Measurements from ENCODE around the gene GPHN. TPM values are rescaled to one million over a fixed set of nuclear protein-coding genes. Genes with fewer than 3 reads are reported as not detected.
"Not testable (repeated sequence)": the region's sequence is repeated elsewhere in the genome, so short reads cannot be mapped to it uniquely, and the experiment has no call there.

GPHN gene
- total RNA-seq, 2 experiments from 2014 or later = 10.0 to 10.7 TPM

DNA sequence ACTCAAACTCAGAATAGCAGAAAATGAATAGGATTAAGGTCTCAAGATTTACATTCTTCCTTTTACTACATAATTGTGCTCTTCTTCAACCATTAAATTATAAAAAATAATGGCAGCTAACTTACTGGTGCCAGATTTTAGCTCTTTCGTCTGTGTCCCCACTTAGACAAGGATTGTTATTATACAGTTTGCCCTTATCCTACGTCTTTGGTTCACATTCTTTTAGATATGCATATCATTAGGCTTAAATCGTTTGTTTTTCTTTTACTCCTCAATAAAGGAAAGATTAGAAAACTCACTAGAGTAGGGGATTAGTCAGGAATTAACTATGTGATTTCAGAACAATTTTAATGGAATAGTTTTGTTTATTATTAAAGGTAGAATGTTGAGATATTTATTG, 551.6 kb downstream of the GPHN start:
- Histone ChIP-seq H3K36me3 (ENCODE audit: insufficient read depth, low read length) (no peaks in the 10 kb centered on the region), H3K27ac (ENCODE audit: low read depth in 1 of 2, low read length in 2 of 2) (no peak overlapping the region), H3K4me3 (ENCODE audit: low read length) (no peak overlapping the region), H3K27me3 (ENCODE audit: control insufficient read depth in 1 of 2, insufficient read depth in 2 of 2, low read length in 2 of 2) (no peaks in the 10 kb centered on the region), H3K9me3 (ENCODE audit: control insufficient read depth in 1 of 2, insufficient read depth in 1 of 2, low read length in 2 of 2) (peaks cover 0 to 8% of the 10 kb centered on the region in 2 experiments), H3K4me1 (ENCODE audit: insufficient read depth, low read length) (no peaks in the 10 kb centered on the region)
- no peak for DNase-seq
- Mint-ChIP-seq H3K27ac (no peak overlapping the region), H3K36me3 (ENCODE audit: low read depth) (peaks cover 42% of the 10 kb centered on the region), H3K4me1 (ENCODE audit: low read depth) (no peaks in the 10 kb centered on the region), H3K4me3 (no peak overlapping the region), H3K27me3 (no peaks in the 10 kb centered on the region), H3K9me3 (peaks cover 2% of the 10 kb centered on the region)
- ChIA-PET POLR2A (no interaction called here), CTCF (no interaction called here)
- no peak for TF ChIP-seq CTCF (IDR thresholded peaks at IDR 0.05)
- no peak for ATAC-seq (ENCODE audit: poor library complexity)
- intact Hi-C loops (cut with DNase I, micrococcal nuclease) = no loop called here

GRCh38 chr14:67060546-67060945, 552.6 kb downstream of the GPHN start:
- H3K36me3 Mint-ChIP-seq (ENCODE audit: low read depth) = peaks cover 51% of the 10 kb centered on the region

GRCh38 chr14:67067070-67067814, 559.3 kb downstream of the GPHN start:
- peaks cover 10% of the 10 kb centered on the region for H3K4me1 ChIP-seq (ENCODE audit: insufficient read depth, low read length)
- H3K36me3 ChIP-seq (ENCODE audit: insufficient read depth, low read length); H3K27ac Mint-ChIP-seq; CTCF ChIA-PET; H3K27me3 Mint-ChIP-seq; H3K27ac ChIP-seq (ENCODE audit: low read depth in 1 of 2, low read length in 2 of 2); H3K4me3 ChIP-seq (ENCODE audit: low read length); POLR2A ChIA-PET; ATAC-seq (ENCODE audit: poor library complexity); H3K9me3 Mint-ChIP-seq; intact Hi-C loops (cut with DNase I, micrococcal nuclease); H3K9me3 ChIP-seq (ENCODE audit: control insufficient read depth in 1 of 2, insufficient read depth in 1 of 2, low read length in 2 of 2); H3K27me3 ChIP-seq (ENCODE audit: control insufficient read depth in 1 of 2, insufficient read depth in 2 of 2, low read length in 2 of 2); H3K4me3 Mint-ChIP-seq: not testable (repeated sequence)
- peak in 6 of 14 experiments; percentile 2 to 54 (median 5) for DNase-seq
- H3K4me1 Mint-ChIP-seq (ENCODE audit: low read depth) = peaks cover 17% of the 10 kb centered on the region
- peaks cover 50% of the 10 kb centered on the region for H3K36me3 Mint-ChIP-seq (ENCODE audit: low read depth)

More at GRCh38 chr14:67060546-67060945, 552.6 kb downstream of the GPHN start:
- H3K9me3 Mint-ChIP-seq = peaks cover 2% of the 10 kb centered on the region
- H3K27ac ChIP-seq (ENCODE audit: low read depth in 1 of 2, low read length in 2 of 2) = no peak overlapping the region
- DNase-seq (no peak), ATAC-seq (ENCODE audit: poor library complexity) (no peak)
- CTCF ChIA-PET = no interaction called here
- intact Hi-C loops (cut with DNase I, micrococcal nuclease) = no loop called here
- no peak overlapping the region for H3K4me3 Mint-ChIP-seq
- H3K4me1 ChIP-seq (ENCODE audit: insufficient read depth, low read length) = no peaks in the 10 kb centered on the region
- H3K36me3 ChIP-seq (ENCODE audit: insufficient read depth, low read length) = no peaks in the 10 kb centered on the region
- H3K27ac Mint-ChIP-seq = no peak overlapping the region
- H3K4me3 ChIP-seq (ENCODE audit: low read length) = no peak overlapping the region
- peaks cover 0 to 8% of the 10 kb centered on the region in 2 experiments for H3K9me3 ChIP-seq (ENCODE audit: control insufficient read depth in 1 of 2, insufficient read depth in 1 of 2, low read length in 2 of 2)
- no peak for TF ChIP-seq CTCF (IDR thresholded peaks at IDR 0.05)
- no peaks in the 10 kb centered on the region for H3K27me3 Mint-ChIP-seq
- POLR2A ChIA-PET = no interaction called here
- H3K27me3 ChIP-seq (ENCODE audit: control insufficient read depth in 1 of 2, insufficient read depth in 2 of 2, low read length in 2 of 2) = no peaks in the 10 kb centered on the region
- peaks cover under 1% of the 10 kb centered on the region for H3K4me1 Mint-ChIP-seq (ENCODE audit: low read depth)

GRCh38 chr14:67068251-67068650, 560.3 kb downstream of the GPHN start:
- DNase-seq = no peak
- Histone ChIP-seq H3K9me3 (ENCODE audit: control insufficient read depth in 1 of 2, insufficient read depth in 1 of 2, low read length in 2 of 2) (peaks cover 0 to 7% of the 10 kb centered on the region in 2 experiments), H3K27me3 (ENCODE audit: control insufficient read depth in 1 of 2, insufficient read depth in 2 of 2, low read length in 2 of 2) (no peaks in the 10 kb centered on the region), H3K27ac (ENCODE audit: low read depth in 1 of 2, low read length in 2 of 2) (no peak overlapping the region), H3K4me3 (ENCODE audit: low read length) (no peak overlapping the region), H3K36me3 (ENCODE audit: insufficient read depth, low read length) (no peaks in the 10 kb centered on the region), H3K4me1 (ENCODE audit: insufficient read depth, low read length) (peaks cover 10% of the 10 kb centered on the region)
- Mint-ChIP-seq H3K27me3 (no peaks in the 10 kb centered on the region), H3K36me3 (ENCODE audit: low read depth) (peaks cover 40% of the 10 kb centered on the region), H3K9me3 (peaks cover 7% of the 10 kb centered on the region), H3K27ac (no peak overlapping the region), H3K4me3 (no peak overlapping the region), H3K4me1 (ENCODE audit: low read depth) (peaks cover 17% of the 10 kb centered on the region)
- no peak for ATAC-seq (ENCODE audit: poor library complexity)
- no peak for TF ChIP-seq CTCF (IDR thresholded peaks at IDR 0.05)
- POLR2A ChIA-PET = no interaction called here
- CTCF ChIA-PET = no interaction called here
- intact Hi-C loops (cut with DNase I, micrococcal nuclease) = no loop called here
